Activated CD4-positive, alpha-beta T cell treated with anti-CD3 and anti-CD28 coated beads, Interleukin-10, Interleukin-2, amounts not matched to agents 100 ng/mL and 50 ng/mL, durations not matched to agents 16 hours and 8 hours (primary cell): ENCODE data around the gene LUC7L.
"Not testable (repeated sequence)": the region's sequence is repeated elsewhere in the genome, so short reads cannot be mapped to it uniquely, and the experiment has no call there.

Experiments used
- DNase-seq: peaks from one replicate; pipeline ENCODE4 v3.0.0-alpha.2; 2020

LUC7L gene

DNA sequence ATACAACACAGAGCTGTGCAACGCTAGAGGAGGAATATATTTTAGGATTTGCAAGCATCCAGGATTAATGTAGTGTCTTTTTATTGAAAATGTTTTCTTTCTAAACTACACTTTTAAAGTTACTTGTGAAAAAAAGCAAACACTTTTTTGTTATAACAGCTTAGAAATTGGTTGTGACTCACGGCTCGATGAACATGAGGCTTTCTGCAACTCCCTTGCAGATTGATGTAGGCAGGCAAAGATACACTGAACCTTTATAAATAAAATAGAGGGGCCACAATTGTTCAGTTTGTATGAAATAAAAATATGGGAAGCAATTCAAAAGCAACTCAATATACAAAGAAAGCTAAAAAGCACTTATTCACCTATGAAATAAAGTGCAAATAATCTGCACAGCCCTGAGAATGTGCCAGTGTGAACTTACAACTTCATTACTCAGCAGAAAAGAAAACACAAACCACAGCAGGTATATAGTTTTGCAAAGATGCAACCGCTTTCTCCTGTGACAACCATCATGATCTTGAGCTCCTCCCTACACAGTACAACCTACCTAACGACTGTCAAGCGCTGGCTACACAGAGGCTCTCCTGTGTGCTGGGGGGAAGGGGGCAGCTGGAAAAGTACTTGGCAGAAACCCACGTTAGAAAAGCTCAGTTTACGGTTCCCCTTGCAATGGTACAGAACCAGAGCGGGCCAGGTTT is 948 bp downstream of the LUC7L start:
- DNase-seq, result peak; percentile 42

DNA sequence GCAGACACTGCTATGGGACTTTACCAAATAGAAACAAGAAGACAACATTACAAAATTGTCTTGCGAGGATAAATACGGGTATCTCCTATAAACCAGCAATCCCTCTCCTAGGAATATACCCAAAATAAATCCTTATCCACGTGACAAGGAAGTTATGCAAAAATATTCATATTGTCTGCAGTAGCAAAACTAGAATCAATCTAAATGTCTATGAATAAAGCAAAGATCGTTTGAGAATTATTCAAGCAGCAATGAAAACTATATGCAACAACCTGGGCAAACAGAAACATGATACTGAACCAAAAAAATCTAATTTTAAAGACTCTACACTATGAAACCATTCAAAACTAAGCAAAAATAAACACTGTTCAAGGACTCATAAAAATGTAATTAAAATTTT is 9.2 kb downstream of the LUC7L start:
- DNase-seq, result no peak

DNA sequence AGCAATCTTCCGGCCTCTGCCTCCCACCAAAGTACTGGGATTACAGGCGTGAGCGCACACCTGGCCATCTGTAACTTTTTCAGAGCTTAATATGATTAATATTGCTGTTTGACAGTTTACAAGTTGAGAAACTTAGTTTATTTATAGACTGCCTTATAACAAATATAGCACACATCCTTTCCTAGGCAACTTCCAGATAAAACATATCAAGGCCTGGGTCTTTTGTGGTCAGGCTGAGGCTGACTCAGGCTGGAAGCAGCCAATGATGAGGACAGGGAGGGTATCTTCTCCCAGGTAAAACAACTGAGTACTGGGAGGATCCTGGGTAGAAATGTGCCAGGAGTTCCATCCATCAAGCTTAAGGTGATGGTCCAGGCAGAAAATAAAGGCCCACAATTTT is 16.2 kb downstream of the LUC7L start:
- DNase-seq, result no peak

DNA sequence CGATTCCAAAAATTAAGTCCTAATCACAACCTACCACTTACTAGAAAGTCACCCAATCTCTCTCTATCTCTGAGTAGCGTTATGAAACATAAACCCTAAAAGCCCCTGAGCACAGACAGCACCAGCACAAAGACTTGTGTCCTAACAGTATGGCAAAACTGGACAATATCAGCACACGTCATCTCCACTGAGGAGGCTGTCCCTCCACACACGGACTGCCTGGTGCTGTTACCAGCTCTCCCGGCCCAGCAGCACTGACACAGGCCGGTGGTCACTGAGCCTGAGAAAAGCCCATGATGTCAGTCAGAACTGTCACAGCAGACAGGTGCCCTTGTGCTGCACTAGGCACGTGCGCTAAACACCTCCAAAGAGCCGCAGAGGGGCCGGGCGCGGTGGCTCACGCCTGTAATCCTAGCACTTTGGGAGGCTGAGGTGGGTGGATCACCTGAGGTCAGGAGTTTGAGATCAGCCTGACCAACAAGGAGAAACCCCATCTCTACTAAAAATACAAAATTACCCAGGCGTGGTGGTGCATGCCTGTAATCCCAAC is 17.5 kb downstream of the LUC7L start:
- not testable (repeated sequence) for DNase-seq

DNA sequence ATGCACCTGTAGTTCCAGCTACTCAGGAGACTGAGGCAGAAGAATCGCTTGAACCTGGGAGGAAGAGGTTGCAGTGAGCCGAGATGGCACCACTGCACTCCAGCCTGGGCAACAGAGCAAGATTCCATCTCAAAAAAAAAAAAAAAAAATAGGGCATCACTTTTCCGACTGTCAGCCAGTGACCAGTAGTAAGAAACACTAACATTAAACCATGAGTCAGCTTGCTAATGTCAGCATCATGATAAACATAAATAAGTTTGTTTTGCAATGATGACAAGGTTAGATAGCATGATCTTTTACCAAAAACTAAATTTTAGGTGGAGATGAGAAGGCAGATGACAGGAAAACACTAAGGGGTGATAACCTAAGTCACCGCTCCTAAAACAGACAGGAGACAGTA is 19.9 kb downstream of the LUC7L start:
- DNase-seq, result not testable (repeated sequence)

DNA sequence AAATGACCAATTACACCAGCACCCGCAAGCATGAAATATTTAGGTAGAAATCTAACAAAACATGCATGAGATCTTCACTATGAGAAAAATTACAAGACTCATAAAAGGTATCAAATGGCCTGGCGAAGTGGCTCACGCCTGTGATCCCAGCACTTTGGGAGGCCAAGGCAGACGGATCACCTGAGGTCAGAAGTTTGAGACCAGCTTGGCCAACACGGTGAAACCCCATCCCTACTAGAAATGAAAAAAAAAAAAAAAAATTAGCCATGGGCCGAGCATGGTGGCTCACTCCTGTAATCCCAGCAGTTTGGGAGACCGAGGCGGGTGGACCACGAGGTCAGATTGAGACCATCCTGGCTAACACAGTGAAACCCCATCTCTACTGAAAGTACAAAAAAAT is 25.2 kb downstream of the LUC7L start:
- DNase-seq, result not testable (repeated sequence)

DNA sequence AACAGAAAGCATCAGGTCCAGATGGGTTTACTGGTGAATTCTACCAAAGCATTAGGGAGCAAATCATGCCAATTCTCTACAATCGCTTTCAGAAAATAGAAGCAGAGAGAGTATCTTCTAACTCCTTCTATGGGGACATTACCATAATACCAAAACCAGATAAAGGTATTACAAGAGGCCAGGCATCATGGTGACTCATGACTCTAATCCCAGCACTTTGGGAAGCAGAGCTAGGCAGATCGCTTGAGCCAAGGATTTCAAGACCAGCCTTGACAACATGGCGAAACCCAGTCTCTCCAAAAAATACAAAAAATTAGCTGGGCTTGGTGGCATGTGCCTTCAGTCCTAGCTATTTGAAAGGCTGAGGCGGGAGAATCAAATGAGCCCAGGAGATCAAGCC is 26.0 kb downstream of the LUC7L start:
- DNase-seq, result no peak

- no peak for DNase-seq
These were observed 28.9 kb downstream of the LUC7L start for GRCh38 chr16:200388-200787.

DNA sequence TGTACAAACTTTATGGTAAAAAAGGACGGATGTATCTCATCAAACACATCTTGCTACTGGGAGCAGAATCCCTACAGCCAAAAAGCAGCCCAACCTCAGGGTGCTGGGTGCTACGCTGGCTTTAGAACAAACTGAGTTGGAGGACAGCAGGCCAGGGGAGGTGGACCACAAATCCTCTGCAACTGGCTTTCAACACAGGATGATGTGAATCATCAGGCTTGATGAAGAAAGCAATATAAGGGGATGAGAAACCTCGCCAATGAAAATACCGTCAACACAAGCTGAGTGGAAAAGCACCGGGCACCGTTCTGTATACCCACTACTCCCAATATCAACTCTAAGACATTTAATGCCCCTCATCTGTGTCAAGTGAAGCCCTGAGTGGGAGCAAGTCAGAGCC is 34.7 kb downstream of the LUC7L start:
- no peak for DNase-seq

DNA sequence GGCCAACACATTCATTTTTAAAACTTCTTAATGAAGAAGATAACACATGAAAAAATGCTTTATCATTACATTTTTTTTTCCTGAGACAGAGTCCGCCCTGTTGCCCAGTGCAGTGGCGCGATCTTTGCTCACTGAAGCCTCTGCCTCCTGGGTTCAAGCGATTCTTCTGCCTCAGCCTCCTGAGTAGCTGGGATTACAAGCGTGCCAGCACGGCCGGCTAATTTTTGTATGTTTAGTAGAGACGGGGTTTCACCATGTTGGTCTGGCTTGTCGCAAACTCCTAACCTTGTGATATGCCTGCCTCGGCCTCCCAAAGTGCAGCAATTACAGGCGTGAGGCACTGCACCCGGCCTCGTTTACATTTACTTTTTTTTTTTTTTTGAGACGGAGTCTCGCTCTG is 35.8 kb downstream of the LUC7L start:
- no peak for DNase-seq

- no peak for DNase-seq
These were observed 36.6 kb downstream of the LUC7L start for GRCh38 chr16:192686-193085.

DNA sequence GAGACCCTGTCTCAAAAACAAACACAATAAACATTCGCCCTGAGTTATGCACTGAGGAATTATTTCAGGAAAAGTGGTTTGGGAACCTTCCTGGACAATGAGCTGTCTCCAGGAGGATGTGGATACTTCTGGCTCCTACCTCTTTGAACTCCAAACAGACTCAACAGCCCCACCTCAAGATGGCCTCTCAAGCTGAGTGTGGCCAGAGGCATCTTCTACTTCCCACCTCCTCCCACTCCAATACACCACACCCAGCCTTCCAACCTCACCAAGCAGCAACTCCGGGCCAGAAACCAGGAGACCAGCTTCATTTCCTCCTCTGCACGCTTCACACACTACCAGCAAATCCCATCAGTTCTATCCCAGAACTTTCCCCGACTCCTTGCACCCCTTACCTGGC is 37.4 kb downstream of the LUC7L start:
- DNase-seq, result no peak

DNA sequence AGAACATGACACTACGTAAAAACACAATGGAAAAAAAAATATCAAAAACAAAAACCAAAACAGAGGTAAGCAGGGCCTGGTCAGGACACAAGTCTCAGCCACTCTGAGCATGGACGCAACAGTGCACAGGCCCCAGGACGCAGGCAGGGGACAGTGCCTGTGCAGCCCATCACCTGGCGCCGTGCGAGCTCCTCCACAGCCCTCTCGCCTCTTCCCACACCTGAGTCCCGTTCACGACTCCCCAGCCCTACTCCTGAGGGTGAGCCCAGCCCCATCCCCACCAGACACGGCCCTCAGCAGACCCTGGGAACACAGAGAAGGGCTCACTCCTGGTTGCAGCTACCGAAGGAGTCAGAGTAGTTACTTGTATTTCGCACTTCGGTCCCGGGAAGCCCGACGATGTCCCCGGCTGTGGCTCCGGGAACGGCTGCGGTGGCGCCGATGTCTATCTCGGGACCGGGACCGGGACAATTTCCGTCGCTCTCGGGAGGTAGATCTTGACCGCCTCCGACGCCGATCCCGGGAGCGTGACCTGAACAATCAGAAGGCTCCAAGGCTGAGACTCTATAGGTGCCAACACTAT is 39.6 kb downstream of the LUC7L start:
- no peak for DNase-seq

DNA sequence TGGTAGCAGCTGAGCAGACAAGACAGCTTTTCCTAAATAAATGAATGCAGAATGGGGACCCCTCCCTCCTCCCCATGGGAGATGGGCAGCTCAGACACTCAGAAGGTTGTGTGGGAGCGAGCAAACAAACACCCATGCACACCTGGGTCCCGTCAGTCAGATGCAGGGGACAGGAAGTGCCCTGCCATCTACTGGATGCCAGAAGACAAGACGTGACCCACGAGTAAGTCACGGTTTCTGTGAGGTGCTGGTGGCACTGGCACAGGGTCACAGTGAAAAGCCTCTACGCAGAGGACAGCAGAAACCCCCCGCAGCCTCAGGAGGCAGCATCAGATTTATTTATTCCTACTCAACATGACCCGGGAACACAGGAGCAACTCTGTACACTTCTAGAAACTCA is 40.6 kb downstream of the LUC7L start:
- DNase-seq, result peak; percentile 30

GRCh38 chr16:187330-187729 is 41.9 kb downstream of the LUC7L start:
- DNase-seq, result no peak

DNA sequence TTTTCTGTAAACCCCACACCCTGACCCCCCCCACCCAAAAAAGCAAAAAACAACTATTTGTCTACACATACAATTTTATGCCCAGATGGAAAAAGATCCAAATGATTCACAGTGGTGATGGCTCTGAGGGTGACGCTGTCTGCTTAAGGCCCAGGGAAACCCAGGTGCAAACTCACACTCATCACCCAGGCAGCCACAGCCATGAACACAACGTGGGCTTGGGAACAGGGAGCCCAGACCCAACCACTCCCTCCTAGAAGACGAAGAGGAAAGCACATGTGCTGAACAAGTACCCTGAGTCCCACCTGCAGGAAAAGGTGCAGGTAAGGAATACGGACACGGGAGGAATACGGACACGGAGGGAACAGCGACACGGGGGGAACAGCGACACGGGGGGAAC is 43.6 kb downstream of the LUC7L start:
- no peak for DNase-seq

- DNase-seq, result no peak
These were observed 44.0 kb downstream of the LUC7L start for GRCh38 chr16:185213-185612.

DNA sequence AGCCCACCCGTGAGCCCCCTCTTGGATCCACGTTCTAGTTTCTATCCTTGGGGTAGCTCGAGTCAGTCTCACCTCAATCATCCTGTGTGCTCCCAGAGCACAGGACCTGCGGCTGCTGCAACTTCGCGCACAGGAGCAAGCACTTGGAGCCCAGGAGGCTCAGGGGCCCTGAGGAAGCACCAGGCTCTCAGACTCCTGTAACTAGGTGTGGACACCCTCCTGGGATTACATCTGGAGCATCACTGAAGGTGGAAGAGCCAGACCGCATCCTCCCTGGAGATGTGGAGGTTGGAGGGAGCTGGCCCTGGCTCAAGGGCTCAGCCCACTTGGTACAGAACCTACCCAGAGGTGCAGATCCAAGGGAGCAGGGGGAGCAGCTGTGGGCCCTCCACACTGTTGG is 46.2 kb downstream of the LUC7L start:
- DNase-seq, result no peak

GRCh38 chr16:181565-182021 is 47.7 kb downstream of the LUC7L start:
- DNase-seq, result no peak

GRCh38 chr16:180681-181564 is 48.3 kb downstream of the LUC7L start:
- DNase-seq, result peak; percentile 86

DNA sequence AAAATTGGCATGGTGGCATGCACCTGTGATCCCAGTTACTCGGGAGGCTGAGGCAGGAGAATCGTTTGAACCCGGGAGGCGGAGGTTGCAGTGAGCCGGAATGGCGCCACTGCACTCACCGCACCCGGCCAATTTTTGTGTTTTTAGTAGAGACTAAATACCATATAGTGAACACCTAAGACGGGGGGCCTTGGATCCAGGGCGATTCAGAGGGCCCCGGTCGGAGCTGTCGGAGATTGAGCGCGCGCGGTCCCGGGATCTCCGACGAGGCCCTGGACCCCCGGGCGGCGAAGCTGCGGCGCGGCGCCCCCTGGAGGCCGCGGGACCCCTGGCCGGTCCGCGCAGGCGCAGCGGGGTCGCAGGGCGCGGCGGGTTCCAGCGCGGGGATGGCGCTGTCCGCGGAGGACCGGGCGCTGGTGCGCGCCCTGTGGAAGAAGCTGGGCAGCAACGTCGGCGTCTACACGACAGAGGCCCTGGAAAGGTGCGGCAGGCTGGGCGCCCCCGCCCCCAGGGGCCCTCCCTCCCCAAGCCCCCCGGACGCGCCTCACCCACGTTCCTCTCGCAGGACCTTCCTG is 49.1 kb downstream of the LUC7L start, which contains the start of gene HBQ1:
HBQ1 (plus strand) TSS at position 359 of the 575 bp plus-strand sequence; CDS start at position 387, 28 bp downstream.
- peak; percentile 35 for DNase-seq

- DNase-seq, result no peak
These were observed 49.8 kb downstream of the LUC7L start for GRCh38 chr16:179211-180092.
